ENCODE measurements around the gene NPNT. TPM values are rescaled to one million over a fixed set of nuclear protein-coding genes. Genes with fewer than 3 reads are reported as not detected.
A peak's percentile ranks its signal among the peaks of the same experiment; 100 is the strongest.

Gene NPNT
- polyA plus RNA-seq, 1 experiment: not detected

DNA sequence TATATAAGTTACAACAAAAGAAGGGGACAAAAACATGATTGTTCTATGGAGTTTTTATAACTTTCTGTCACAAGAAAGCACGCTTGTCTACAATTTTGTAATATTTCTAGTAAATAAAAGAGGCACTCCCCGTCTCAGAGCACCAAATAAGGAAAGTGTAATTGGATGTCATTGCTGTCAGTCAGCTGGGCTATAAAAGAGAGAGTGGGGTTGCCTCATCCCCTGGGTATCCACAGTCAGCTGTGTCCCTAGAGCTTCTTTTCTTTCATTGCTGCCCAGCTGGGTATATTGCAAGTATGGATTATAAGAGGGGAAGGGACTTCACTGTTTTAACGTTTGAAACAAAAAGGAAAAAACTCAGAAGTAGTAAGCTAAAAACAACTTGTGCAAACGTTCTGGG, 61.3 kb downstream of the NPNT start:
- CTCF ChIA-PET: interaction anchor here (2.3 kb wide), 1 partner anchor 11 kb away, joined by 8 read pairs; no protein-coding TSS in a partner anchor
- TF ChIP-seq, protein P1, sequence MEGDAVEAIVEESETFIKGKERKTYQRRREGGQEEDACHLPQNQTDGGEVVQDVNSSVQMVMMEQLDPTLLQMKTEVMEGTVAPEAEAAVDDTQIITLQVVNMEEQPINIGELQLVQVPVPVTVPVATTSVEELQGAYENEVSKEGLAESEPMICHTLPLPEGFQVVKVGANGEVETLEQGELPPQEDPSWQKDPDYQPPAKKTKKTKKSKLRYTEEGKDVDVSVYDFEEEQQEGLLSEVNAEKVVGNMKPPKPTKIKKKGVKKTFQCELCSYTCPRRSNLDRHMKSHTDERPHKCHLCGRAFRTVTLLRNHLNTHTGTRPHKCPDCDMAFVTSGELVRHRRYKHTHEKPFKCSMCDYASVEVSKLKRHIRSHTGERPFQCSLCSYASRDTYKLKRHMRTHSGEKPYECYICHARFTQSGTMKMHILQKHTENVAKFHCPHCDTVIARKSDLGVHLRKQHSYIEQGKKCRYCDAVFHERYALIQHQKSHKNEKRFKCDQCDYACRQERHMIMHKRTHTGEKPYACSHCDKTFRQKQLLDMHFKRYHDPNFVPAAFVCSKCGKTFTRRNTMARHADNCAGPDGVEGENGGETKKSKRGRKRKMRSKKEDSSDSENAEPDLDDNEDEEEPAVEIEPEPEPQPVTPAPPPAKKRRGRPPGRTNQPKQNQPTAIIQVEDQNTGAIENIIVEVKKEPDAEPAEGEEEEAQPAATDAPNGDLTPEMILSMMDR (IDR thresholded peaks at IDR 0.05; ENCODE audit: insufficient read depth, low read depth, low read length): no peak
- Histone ChIP-seq H3K36me3 (ENCODE audit: control insufficient read depth, insufficient read depth, low read length) (no peaks in the 10 kb centered on the region), H3K4me3 (ENCODE audit: low read depth, low read length) (no peak overlapping the region), H3K27me3 (ENCODE audit: control insufficient read depth, insufficient read depth, low read length) (no peaks in the 10 kb centered on the region)
- no peak for DNase-seq (ENCODE audit: low read depth)
- POLR2A ChIA-PET: no interaction called here

DNA sequence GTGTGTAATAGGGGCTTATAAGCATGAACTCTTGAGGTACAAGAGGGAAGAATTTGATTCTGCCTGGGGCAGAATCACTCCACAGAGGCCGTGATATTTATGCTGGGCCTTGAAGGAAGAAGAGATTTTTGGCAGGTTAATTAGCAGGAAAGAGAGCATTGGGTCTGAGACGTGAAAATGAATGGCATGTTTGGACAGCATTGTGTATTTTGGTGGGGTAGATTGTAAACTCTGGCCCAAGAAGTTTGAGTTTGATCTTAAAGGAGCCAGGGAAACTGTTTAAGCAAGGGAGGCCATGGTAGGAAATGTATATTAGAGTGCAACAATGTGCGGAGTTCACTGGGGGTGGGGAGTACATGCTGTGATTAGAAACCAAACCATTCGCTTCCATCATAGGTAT, 62.4 kb downstream of the NPNT start:
- Histone ChIP-seq H3K36me3 (ENCODE audit: control insufficient read depth, insufficient read depth, low read length) (no peaks in the 10 kb centered on the region), H3K4me3 (ENCODE audit: low read depth, low read length) (no peak overlapping the region), H3K27me3 (ENCODE audit: control insufficient read depth, insufficient read depth, low read length) (no peaks in the 10 kb centered on the region)
- ChIA-PET POLR2A (no interaction called here), CTCF (no interaction called here)
- TF ChIP-seq, protein P1 (IDR thresholded peaks at IDR 0.05; ENCODE audit: insufficient read depth, low read depth, low read length): no peak
- DNase-seq (ENCODE audit: low read depth): no peak

DNA sequence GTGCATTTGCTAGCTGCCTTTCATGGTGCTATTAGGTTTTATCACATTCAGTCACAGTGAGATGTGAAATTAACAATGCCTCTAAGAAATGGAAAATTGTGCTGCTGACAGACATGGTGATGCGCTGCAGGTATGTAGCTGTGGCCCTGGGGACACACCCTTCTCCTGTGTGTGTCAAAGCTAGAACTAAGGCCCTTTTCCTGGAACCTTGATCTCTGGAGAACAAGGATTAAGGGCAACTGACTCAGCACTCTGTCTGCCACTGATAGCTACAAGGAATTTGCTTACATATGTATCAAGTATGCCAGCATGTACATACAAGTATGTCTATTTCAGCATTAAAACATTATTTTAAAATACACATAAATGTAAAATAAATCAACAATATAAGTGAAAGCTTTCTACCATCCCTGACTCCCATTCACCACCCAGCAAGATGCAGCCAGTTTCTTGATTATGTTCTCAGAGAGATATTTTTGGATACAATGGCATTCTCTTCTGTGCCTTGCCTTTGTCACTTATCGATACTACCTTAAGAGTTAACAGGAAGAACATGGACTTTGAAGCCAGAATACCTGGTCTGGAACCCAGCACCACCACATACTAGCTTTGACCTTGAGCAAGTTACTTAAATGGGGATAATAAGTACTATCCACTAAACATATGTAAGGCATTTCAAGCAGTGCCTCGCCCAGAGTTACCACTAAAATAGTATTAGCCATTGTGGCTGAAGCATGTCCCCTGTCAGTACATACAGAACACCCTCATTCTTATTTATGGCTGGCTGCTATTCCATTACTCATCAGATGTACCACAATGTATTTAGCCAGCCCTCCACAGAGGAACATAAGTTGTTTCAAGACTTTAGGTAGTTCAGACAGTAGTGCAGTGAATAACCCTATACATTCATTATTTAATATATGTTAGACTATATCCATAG, 68.5 kb downstream of the NPNT start:
- ChIA-PET POLR2A (interaction anchor here (0.6 kb wide), 1 partner anchor 149 kb away, joined by 3 read pairs; no protein-coding TSS in a partner anchor), CTCF (interaction anchor here (0.9 kb wide), 1 partner anchor 247 kb away, joined by 3 read pairs; no protein-coding TSS in a partner anchor)
- TF ChIP-seq, protein P1 (IDR thresholded peaks at IDR 0.05; ENCODE audit: insufficient read depth, low read depth, low read length): no peak
- no peak for DNase-seq (ENCODE audit: low read depth)
- no peaks in the 10 kb centered on the region for H3K36me3 ChIP-seq (ENCODE audit: control insufficient read depth, insufficient read depth, low read length)
- no peaks in the 10 kb centered on the region for H3K27me3 ChIP-seq (ENCODE audit: control insufficient read depth, insufficient read depth, low read length)
- H3K4me3 ChIP-seq (ENCODE audit: low read depth, low read length): no peak overlapping the region

DNA sequence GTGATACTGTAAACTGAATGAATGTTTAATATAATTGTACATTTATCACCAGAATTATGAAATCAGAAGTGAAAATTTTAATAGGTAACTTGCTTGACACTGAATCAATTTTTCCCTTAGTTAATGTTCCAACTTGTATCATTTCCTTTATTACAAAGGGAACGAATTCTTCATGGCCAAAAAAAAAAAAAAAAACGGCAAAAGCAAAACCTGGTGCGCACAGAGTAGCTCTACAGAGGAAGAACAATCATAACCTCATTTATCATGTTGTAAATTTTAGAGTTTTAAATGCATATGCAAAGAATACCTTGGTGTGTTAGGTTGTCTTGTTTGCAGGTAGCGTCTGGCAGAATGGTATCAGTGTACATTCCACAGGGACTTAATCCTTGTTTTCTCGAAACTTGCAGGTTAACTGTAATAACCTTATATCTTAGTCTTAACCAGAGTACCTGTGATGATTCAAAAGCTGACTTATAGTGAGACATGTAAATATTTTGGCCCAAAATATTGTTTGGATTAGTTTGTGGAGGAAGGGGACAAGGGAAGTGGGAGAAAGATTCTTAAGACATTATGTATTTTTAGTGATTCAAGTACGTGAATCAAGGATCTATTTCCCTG, 70.0 kb downstream of the NPNT start:
- Histone ChIP-seq H3K4me3 (ENCODE audit: low read depth, low read length) (no peak overlapping the region), H3K27me3 (ENCODE audit: control insufficient read depth, insufficient read depth, low read length) (no peaks in the 10 kb centered on the region), H3K36me3 (ENCODE audit: control insufficient read depth, insufficient read depth, low read length) (no peaks in the 10 kb centered on the region)
- ChIA-PET POLR2A (no interaction called here), CTCF (no interaction called here)
- TF ChIP-seq, protein P1 (IDR thresholded peaks at IDR 0.05; ENCODE audit: insufficient read depth, low read depth, low read length): no peak
- no peak for DNase-seq (ENCODE audit: low read depth)

DNA sequence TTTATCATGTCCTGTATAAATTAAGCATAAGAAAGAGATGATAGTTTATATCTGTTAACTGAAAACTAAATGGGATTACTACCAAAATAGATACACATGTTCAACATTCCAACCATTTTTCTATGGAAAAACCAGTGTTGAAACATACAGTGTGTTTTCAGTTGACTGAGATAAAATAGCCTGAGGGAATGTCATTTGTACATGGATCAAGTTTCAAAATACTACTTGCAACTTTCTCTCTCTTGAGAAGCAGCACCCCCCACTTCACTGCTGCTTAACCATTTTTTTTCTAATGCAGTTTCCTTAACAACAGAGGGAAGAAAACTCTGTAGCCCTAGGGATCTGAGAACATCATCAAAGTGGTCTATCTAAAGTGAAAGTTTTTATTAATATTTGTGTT, 70.8 kb downstream of the NPNT start:
- ChIA-PET POLR2A (no interaction called here), CTCF (no interaction called here)
- DNase-seq (ENCODE audit: low read depth): peak; percentile 84
- no peak overlapping the region for H3K4me3 ChIP-seq (ENCODE audit: low read depth, low read length)
- TF ChIP-seq, protein P1 (IDR thresholded peaks at IDR 0.05; ENCODE audit: insufficient read depth, low read depth, low read length): no peak
- no peaks in the 10 kb centered on the region for H3K36me3 ChIP-seq (ENCODE audit: control insufficient read depth, insufficient read depth, low read length)
- H3K27me3 ChIP-seq (ENCODE audit: control insufficient read depth, insufficient read depth, low read length): no peaks in the 10 kb centered on the region
